Astrocyte of the spinal cord (primary cell): Measurements from ENCODE around the gene TGFBRAP1.
A peak's percentile ranks its signal among the peaks of the same experiment; 100 is the strongest.

Experiments
- DNase-seq: peaks from one replicate; pipeline ENCODE4 v3.0.0; 2011; ENCODE audit warnings: low read depth, low spot score
- H3K4me3 ChIP-seq: 2 replicates; pipeline ENCODE4 v1.5.1; 2011; ENCODE audit warnings: low read depth, mild to moderate bottlenecking, low read length, moderate library complexity
- in situ Hi-C: cut with HindIII; loops from 2 replicates; pipeline ENCODE4 v1.10.0; 2017; ENCODE audit warnings: low sequenced_read_pairs
- TF ChIP-seq, protein P1 (sequence below): IDR thresholded peaks from 2 replicates; pipeline ENCODE4 v1.5.1; 2012; ENCODE audit warnings: low read depth, mild to moderate bottlenecking, low read length, inconsistent platforms

The TGFBRAP1 gene

GRCh38 chr2:105237045-105237765 lies 92.3 kb downstream of the TGFBRAP1 start:
- TF ChIP-seq, protein P1, sequence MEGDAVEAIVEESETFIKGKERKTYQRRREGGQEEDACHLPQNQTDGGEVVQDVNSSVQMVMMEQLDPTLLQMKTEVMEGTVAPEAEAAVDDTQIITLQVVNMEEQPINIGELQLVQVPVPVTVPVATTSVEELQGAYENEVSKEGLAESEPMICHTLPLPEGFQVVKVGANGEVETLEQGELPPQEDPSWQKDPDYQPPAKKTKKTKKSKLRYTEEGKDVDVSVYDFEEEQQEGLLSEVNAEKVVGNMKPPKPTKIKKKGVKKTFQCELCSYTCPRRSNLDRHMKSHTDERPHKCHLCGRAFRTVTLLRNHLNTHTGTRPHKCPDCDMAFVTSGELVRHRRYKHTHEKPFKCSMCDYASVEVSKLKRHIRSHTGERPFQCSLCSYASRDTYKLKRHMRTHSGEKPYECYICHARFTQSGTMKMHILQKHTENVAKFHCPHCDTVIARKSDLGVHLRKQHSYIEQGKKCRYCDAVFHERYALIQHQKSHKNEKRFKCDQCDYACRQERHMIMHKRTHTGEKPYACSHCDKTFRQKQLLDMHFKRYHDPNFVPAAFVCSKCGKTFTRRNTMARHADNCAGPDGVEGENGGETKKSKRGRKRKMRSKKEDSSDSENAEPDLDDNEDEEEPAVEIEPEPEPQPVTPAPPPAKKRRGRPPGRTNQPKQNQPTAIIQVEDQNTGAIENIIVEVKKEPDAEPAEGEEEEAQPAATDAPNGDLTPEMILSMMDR, result no peak
- in situ Hi-C loops, result no loop called here
- H3K4me3 ChIP-seq, result no peak overlapping the region
- DNase-seq, result no peak

- in situ Hi-C loops, result no loop called here
- no peak for DNase-seq
Observed at GRCh38 chr2:105236060-105236424, 93.5 kb downstream of the TGFBRAP1 start.

GRCh38 chr2:105235388-105236059 lies 94.0 kb downstream of the TGFBRAP1 start:
- peak; percentile 86 for DNase-seq
- TF ChIP-seq, protein P1, result peak; percentile 82
- in situ Hi-C loops, result no loop called here
- H3K4me3 ChIP-seq, result no peak overlapping the region

More at GRCh38 chr2:105236060-105236424, 93.5 kb downstream of the TGFBRAP1 start:
- TF ChIP-seq, protein P1, result no peak
- no peak overlapping the region for H3K4me3 ChIP-seq

DNA sequence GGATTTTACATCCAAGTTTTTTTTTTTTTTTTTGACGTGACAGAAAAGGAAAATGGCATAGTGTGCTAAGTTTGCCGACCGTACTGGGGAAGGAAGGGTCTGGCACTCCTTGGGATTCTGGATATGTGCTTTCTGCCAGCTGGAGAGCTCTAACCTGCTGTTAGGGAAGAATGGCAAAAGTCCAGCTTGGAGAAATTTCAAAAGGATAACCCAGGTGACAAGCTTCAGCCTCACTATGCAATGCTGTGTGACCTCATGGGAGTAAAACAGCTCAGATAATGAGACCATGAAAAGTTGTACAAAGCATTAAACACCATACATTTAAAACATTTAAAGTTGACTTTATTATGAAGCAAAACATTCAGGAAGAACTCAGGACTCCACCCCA lies 98.3 kb downstream of the TGFBRAP1 start:
- TF ChIP-seq, protein P1, result no peak
- in situ Hi-C loops, result no loop called here
- no peak overlapping the region for H3K4me3 ChIP-seq
- no peak for DNase-seq

GRCh38 chr2:105224444-105224843 lies 105.1 kb downstream of the TGFBRAP1 start:
- in situ Hi-C loops, result no loop called here
- TF ChIP-seq, protein P1, result no peak

DNA sequence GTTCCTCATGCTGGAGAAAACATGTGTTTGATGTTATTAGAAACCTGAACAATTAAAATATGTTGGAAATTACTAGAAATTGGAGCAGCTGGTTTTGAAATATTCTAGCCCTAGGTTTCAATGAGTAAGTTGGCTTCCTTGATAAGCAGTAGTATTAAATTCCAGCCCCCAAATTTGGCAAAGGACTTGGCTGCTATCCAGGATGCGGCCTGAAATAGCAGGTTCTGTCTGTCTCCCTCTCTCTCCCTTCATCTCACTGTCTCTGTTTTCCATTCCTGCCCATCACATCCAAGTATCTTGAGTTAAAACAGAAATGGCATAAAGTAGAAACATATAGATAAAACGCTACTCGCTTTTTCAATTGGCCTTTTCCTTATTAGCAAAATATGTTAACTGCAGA lies 108.9 kb downstream of the TGFBRAP1 start:
- in situ Hi-C loops, result no loop called here
- TF ChIP-seq, protein P1, result no peak
- no peak overlapping the region for H3K4me3 ChIP-seq
- no peak for DNase-seq

More at GRCh38 chr2:105224444-105224843, 105.1 kb downstream of the TGFBRAP1 start:
- no peak overlapping the region for H3K4me3 ChIP-seq
- DNase-seq, result no peak
